Measurements from ENCODE around the gene ICOSLG. TPM values are rescaled to one million over a fixed set of nuclear protein-coding genes. Genes with fewer than 3 reads are reported as not detected.
"Not testable (repeated sequence)": the region's sequence is repeated elsewhere in the genome, so short reads cannot be mapped to it uniquely, and the experiment has no call there.

The ICOSLG gene
- total and polyA plus RNA-seq, 2 experiments from 2014 or later, result under 0.01 TPM; not detected in 1

- DNase-seq; H3K4me2 ChIP-seq (ENCODE audit: unreplicated experiment); H3K27ac ChIP-seq; H3K36me3 ChIP-seq (ENCODE audit: low read depth); H3F3A ChIP-seq (ENCODE audit: insufficient read depth); H2AFZ ChIP-seq; H3K27me3 ChIP-seq (replicated peaks; ENCODE audit: insufficient read depth); H4K20me1 ChIP-seq (ENCODE audit: insufficient read depth); H3K9me2 ChIP-seq (ENCODE audit: insufficient read depth); H3K79me2 ChIP-seq (ENCODE audit: insufficient read depth); H3K9ac ChIP-seq; in situ Hi-C loops (cut with MboI); H3K4me1 ChIP-seq (ENCODE audit: insufficient read depth); H3K4me3 ChIP-seq; H3K9me3 ChIP-seq (ENCODE audit: low read depth): not testable (repeated sequence)
- WGBS, 2 experiments (ENCODE audit: low coverage in 1 of 2, low lambda C conversion rate in 2 of 2, missing lambda C conversion rate in 2 of 2), result no CpG with 5 or more reads among the region's 15 CpGs
These were observed 3.2 kb upstream of the ICOSLG start for GRCh38 chr21:44243980-44244379.

GRCh38 chr21:44241281-44241680 is 538 bp upstream of the ICOSLG start:
- H3K4me3 ChIP-seq; H2AFZ ChIP-seq; H3K36me3 ChIP-seq (ENCODE audit: low read depth); H3F3A ChIP-seq (ENCODE audit: insufficient read depth); H3K9me2 ChIP-seq (ENCODE audit: insufficient read depth); H3K9me3 ChIP-seq (ENCODE audit: low read depth); H4K20me1 ChIP-seq (ENCODE audit: insufficient read depth); H3K27me3 ChIP-seq (replicated peaks; ENCODE audit: insufficient read depth); H3K9ac ChIP-seq; in situ Hi-C loops (cut with MboI); H3K4me2 ChIP-seq (ENCODE audit: unreplicated experiment); H3K4me1 ChIP-seq (ENCODE audit: insufficient read depth); H3K79me2 ChIP-seq (ENCODE audit: insufficient read depth); DNase-seq; H3K27ac ChIP-seq: not testable (repeated sequence)
- no CpG with 5 or more reads among the region's 27 CpGs for WGBS, 2 experiments (ENCODE audit: low coverage in 1 of 2, low lambda C conversion rate in 2 of 2, missing lambda C conversion rate in 2 of 2)

GRCh38 chr21:44240353-44240752 is 390 bp downstream of the ICOSLG start:
- no CpG with 5 or more reads among the region's 46 CpGs for WGBS, 2 experiments (ENCODE audit: low coverage in 1 of 2, low lambda C conversion rate in 2 of 2, missing lambda C conversion rate in 2 of 2)
- H3K9ac ChIP-seq; H3K36me3 ChIP-seq (ENCODE audit: low read depth); H3K9me2 ChIP-seq (ENCODE audit: insufficient read depth); H3K27me3 ChIP-seq (replicated peaks; ENCODE audit: insufficient read depth); H2AFZ ChIP-seq; H3F3A ChIP-seq (ENCODE audit: insufficient read depth); H3K9me3 ChIP-seq (ENCODE audit: low read depth); H3K4me1 ChIP-seq (ENCODE audit: insufficient read depth); in situ Hi-C loops (cut with MboI); H3K4me2 ChIP-seq (ENCODE audit: unreplicated experiment); H3K79me2 ChIP-seq (ENCODE audit: insufficient read depth); H3K27ac ChIP-seq; H4K20me1 ChIP-seq (ENCODE audit: insufficient read depth); H3K4me3 ChIP-seq; DNase-seq: not testable (repeated sequence)

- in situ Hi-C loops (cut with MboI); H3K4me1 ChIP-seq (ENCODE audit: insufficient read depth); H4K20me1 ChIP-seq (ENCODE audit: insufficient read depth); H3F3A ChIP-seq (ENCODE audit: insufficient read depth); H3K36me3 ChIP-seq (ENCODE audit: low read depth); H3K4me3 ChIP-seq; H3K27me3 ChIP-seq (replicated peaks; ENCODE audit: insufficient read depth); H3K79me2 ChIP-seq (ENCODE audit: insufficient read depth); H3K9me3 ChIP-seq (ENCODE audit: low read depth); H3K9me2 ChIP-seq (ENCODE audit: insufficient read depth); H2AFZ ChIP-seq; DNase-seq; H3K4me2 ChIP-seq (ENCODE audit: unreplicated experiment); H3K27ac ChIP-seq; H3K9ac ChIP-seq: not testable (repeated sequence)
- WGBS, 2 experiments (ENCODE audit: low coverage in 1 of 2, low lambda C conversion rate in 2 of 2, missing lambda C conversion rate in 2 of 2), result no CpG with 5 or more reads among the region's 22 CpGs
These were observed 11.2 kb downstream of the ICOSLG start for GRCh38 chr21:44229561-44229960.

GRCh38 chr21:44228109-44228508 is 12.6 kb downstream of the ICOSLG start:
- H3K27me3 ChIP-seq (replicated peaks; ENCODE audit: insufficient read depth); H3F3A ChIP-seq (ENCODE audit: insufficient read depth); H2AFZ ChIP-seq; in situ Hi-C loops (cut with MboI); H3K4me1 ChIP-seq (ENCODE audit: insufficient read depth); H3K9me3 ChIP-seq (ENCODE audit: low read depth); DNase-seq; H3K9ac ChIP-seq; H3K9me2 ChIP-seq (ENCODE audit: insufficient read depth); H3K79me2 ChIP-seq (ENCODE audit: insufficient read depth); H4K20me1 ChIP-seq (ENCODE audit: insufficient read depth); H3K27ac ChIP-seq; H3K4me3 ChIP-seq; H3K36me3 ChIP-seq (ENCODE audit: low read depth); H3K4me2 ChIP-seq (ENCODE audit: unreplicated experiment): not testable (repeated sequence)
- WGBS, 2 experiments (ENCODE audit: low coverage in 1 of 2, low lambda C conversion rate in 2 of 2, missing lambda C conversion rate in 2 of 2), result no CpG with 5 or more reads among the region's 13 CpGs

- H3K9ac ChIP-seq; in situ Hi-C loops (cut with MboI); H3K4me1 ChIP-seq (ENCODE audit: insufficient read depth); DNase-seq; H3K4me3 ChIP-seq; H3K27me3 ChIP-seq (replicated peaks; ENCODE audit: insufficient read depth); H3K79me2 ChIP-seq (ENCODE audit: insufficient read depth); H3K4me2 ChIP-seq (ENCODE audit: unreplicated experiment); H4K20me1 ChIP-seq (ENCODE audit: insufficient read depth); H3F3A ChIP-seq (ENCODE audit: insufficient read depth); H3K9me3 ChIP-seq (ENCODE audit: low read depth); H3K27ac ChIP-seq; H2AFZ ChIP-seq; H3K9me2 ChIP-seq (ENCODE audit: insufficient read depth); H3K36me3 ChIP-seq (ENCODE audit: low read depth): not testable (repeated sequence)
- 74% methylated on average over 4 of the region's 9 CpGs; no CpG with 5 or more reads in 1 of the 2 experiments for WGBS, 2 experiments (ENCODE audit: low coverage in 1 of 2, low lambda C conversion rate in 2 of 2, missing lambda C conversion rate in 2 of 2)
These were observed 13.1 kb downstream of the ICOSLG start for GRCh38 chr21:44227614-44228013.

- H3K4me3 ChIP-seq; H3K4me1 ChIP-seq (ENCODE audit: insufficient read depth); H3K9me2 ChIP-seq (ENCODE audit: insufficient read depth); H3K9ac ChIP-seq; H3K9me3 ChIP-seq (ENCODE audit: low read depth); H3K4me2 ChIP-seq (ENCODE audit: unreplicated experiment); H4K20me1 ChIP-seq (ENCODE audit: insufficient read depth); DNase-seq; in situ Hi-C loops (cut with MboI); H3K79me2 ChIP-seq (ENCODE audit: insufficient read depth); H3K27ac ChIP-seq; H2AFZ ChIP-seq; H3F3A ChIP-seq (ENCODE audit: insufficient read depth); H3K36me3 ChIP-seq (ENCODE audit: low read depth); H3K27me3 ChIP-seq (replicated peaks; ENCODE audit: insufficient read depth): not testable (repeated sequence)
- 0% methylated on average over 1 of the region's 6 CpGs; no CpG with 5 or more reads in 1 of the 2 experiments for WGBS, 2 experiments (ENCODE audit: low coverage in 1 of 2, low lambda C conversion rate in 2 of 2, missing lambda C conversion rate in 2 of 2)
These were observed 15.1 kb downstream of the ICOSLG start for GRCh38 chr21:44225605-44226004.

- no CpG with 5 or more reads among the region's 5 CpGs for WGBS, 2 experiments (ENCODE audit: low coverage in 1 of 2, low lambda C conversion rate in 2 of 2, missing lambda C conversion rate in 2 of 2)
- DNase-seq; H3K9me3 ChIP-seq (ENCODE audit: low read depth); H3K27me3 ChIP-seq (replicated peaks; ENCODE audit: insufficient read depth); H2AFZ ChIP-seq; H3K9ac ChIP-seq; H3K36me3 ChIP-seq (ENCODE audit: low read depth); H3K4me1 ChIP-seq (ENCODE audit: insufficient read depth); H4K20me1 ChIP-seq (ENCODE audit: insufficient read depth); in situ Hi-C loops (cut with MboI); H3K4me3 ChIP-seq; H3K79me2 ChIP-seq (ENCODE audit: insufficient read depth); H3K9me2 ChIP-seq (ENCODE audit: insufficient read depth); H3K4me2 ChIP-seq (ENCODE audit: unreplicated experiment); H3F3A ChIP-seq (ENCODE audit: insufficient read depth); H3K27ac ChIP-seq: not testable (repeated sequence)
These were observed 17.4 kb downstream of the ICOSLG start for GRCh38 chr21:44223334-44223733.
